NCI-H510A treated with DMSO at 0.1 percent for 48 hours (cell line): ENCODE data around the gene SURF6.
"Not testable (repeated sequence)": the region's sequence is repeated elsewhere in the genome, so short reads cannot be mapped to it uniquely, and the experiment has no call there.

ENCODE experiments used
- DNase-seq: peaks from one replicate; lab custom pipeline; 2025; lab: John Stamatoyannopoulos, UW

The SURF6 gene

DNA sequence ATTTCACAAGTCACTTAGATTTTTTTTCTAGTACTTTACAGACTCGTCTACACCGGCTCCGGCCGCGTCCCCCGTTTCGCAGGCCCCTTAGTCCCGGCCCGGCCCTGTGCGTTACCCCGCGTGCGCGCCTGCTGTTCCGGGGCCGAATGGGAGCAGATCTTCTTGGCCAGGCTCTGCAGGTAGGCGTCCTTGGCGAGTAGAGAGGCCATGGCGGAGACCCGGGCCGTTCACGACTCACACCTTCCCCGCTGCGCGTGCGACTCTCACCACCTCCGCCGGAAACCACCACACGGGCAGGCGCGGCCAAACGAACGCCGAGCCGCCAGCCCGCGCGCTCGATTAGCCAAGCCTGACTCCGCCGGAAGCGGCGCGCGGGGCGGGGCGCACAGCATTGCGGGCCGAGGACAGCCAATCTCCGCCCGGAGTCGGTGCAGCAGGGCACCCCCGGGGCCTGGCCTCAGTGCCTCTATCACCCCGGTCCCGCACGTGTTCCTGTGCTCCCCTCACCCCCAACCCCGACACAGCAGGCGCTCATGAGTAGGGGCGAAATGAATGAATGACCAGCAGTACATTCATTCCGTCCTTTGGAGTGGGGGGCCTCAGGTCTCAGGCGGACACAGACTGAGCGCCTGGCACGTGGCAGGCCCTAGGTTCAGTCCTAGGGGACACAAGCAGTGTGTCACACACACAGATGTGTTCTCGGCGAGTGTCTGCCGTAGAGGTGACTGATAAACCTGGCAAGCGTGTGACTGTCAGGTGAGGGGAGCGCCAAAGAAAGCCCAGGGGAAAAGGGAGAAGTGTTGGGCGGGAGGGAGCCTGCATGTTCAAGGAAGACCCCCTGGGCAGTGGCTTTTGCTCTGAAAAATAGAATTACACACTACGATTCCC lies at the start of gene SURF6:
Gene SURF6 (minus strand): TSS at position 265 of the 888 bp plus-strand sequence. CDS start 56 bp downstream, at position 209.
- peak; percentile 93 for DNase-seq

DNA sequence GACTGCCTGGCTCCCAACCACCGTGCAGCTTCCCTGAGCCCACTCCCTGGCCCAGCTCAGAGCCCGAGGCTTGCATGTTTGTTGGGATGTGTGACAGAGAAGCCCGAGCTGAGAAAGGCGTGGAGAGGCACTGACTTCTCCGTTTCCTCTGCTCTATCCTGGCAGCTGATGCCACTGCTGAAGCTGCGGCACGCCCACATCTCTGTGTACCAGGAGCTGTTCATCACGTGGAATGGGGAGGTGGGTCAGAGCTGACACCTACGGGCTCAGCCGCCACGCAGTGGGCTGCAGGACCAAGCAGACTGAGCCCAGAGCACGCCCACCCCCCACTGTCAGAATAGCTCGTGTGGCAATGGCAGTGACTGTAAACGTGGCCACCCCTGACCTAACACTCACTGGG lies 49.5 kb upstream of the SURF6 start:
- DNase-seq: no peak

DNA sequence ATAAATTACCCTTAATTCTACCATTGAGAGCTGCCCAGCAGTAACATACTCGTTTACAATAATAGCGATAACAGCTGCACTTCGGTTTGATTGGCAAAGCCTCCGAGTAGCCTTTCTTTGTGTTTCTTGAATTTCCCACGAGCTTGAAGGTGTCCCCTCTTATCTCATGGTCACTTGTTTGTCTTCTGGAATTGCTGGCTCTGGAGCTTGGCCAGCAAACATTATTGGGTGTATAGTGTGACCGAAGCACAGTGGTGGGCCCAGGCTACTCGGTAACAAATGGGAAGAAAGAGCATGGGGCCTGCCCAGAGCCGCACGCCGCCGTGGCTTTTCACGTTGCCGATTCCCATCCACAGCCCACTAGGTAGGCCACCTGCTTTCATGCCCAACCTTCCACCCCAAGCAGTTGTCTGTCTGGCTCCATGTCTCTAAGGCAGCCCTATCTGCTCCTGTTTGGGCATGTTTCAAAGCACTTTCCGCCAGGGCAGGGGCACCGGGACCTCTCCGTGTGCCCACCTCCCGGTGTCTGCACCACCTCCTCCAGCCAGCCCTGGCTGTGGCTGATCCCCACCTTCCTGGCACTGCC lies 48.8 kb upstream of the SURF6 start:
- no peak for DNase-seq

DNA sequence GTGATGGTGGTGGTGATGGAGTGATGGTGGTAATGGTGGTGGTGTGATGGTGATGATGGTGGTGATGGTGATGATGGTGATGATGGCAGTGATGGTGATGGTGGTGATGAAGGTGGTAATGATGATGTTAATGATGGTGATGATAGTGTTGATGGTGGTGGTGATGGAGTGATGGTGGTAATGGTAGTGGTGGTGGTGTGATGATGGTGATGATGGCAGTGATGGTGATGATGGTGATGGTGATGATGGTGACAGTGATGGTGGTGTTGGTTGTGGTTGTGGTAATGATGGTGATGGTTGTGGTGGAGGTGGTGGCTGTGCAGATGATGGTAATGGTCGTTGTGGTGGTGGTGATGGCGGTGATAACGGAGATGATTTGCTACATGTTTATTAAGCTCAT lies 47.5 kb upstream of the SURF6 start:
- DNase-seq: no peak

DNA sequence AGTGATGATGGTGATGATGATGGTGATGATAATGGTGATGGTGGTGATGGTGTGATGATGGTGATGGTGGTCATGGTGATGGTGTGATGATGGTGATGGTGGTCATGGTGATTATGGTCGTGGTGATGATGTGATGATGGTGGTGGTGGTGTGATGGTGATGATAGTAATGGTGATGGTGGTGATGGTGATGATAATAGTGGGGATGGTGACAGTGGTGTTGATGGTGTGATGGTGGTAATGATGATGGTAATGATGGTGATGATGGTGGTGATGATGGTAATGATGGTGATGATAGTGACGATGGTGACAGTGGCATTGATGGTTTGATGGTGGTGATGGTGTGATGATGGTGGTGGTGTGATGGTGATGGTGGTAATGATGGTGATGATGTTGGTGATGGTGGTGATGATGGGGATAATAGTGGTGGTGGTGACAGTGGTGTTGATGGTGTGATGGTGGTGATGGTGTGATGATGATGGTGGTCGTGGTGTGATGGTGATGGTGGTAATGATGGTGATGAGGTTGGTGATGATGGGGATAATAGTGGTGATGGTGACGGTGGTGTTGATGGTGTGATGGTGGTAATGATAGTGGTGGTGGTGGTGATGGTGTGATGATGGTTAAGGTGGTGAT lies 46.6 kb upstream of the SURF6 start:
- DNase-seq: no peak

DNA sequence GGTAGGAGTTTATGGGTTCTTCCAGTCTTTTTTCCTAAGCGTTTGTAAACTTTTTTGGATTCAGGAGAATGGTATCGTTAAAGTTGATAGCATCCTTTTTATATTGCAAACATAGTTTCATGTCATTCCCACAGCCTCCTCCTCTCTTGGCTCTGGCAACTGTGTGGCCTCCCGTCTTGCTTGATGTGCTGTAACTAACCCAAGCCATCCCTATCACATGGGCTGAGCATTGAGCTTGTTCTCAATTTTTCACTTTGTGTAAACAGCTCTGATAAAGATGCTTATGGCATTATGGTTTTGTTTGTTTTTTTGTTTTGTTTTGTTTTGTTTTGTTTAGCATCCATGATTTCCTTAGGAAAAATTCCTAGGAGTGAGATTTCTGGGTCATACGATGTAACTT lies 44.7 kb upstream of the SURF6 start:
- DNase-seq: no peak

GRCh38 chr9:133379153-133380086 lies 43.4 kb upstream of the SURF6 start:
- no peak for DNase-seq

DNA sequence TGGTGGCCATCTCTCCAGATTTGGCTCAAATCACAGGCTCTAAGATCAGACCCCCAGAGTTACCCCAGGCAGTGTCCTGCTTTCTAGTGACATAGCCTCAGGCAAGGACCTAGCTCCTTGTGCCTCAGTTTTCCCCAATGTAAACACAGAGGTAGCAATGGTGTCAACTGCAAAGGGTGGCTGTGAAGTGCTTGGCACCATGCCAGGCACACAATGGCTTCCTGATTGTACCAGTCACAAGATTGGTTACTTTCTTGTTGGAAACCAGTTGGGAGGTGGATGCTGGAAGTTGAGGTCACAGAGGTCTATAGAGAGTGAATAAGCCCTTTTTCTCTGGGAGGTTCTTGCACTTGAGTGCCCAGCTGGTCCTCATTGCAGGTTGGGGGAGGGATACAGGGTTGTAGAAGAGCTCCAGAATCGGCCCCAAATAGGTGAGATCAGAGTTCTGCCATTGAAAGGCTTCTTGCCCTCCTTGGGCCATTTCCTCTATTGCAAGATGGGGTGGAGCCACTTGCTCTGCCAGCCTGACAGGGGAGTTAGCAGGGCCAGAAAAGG lies 42.5 kb upstream of the SURF6 start:
- DNase-seq: no peak

GRCh38 chr9:133377721-133378216 lies 41.8 kb upstream of the SURF6 start:
- peak; percentile 34 for DNase-seq

DNA sequence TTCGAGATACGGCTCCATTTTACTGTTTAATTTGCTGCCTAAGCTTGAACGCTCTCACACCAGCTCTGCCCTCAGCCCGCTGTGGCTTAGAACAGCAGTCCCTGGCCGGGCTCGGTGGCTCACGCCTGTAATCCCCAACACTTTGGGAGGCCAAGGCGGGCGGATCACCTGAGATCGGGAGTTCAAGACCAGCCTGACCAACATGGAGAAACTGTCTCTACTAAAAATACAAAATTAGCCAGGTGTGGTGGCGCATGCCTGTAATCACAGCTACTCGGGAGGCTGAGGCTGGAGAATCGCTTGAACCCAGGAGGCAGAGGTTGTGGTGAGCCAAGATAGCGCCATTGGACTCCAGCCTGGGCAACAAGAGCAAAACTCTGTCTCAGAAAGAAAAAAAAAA lies 41.3 kb upstream of the SURF6 start:
- DNase-seq: not testable (repeated sequence)

GRCh38 chr9:133375724-133376654 lies 40.0 kb upstream of the SURF6 start, which contains the start of the genes STKLD1 and SURF4:
Gene STKLD1, plus strand, starts transcription at chr9:133376366. Its CDS starts 108 bp downstream, at chr9:133376474.
Gene SURF4, minus strand, starts transcription at chr9:133376060. Its CDS starts 91 bp downstream, at chr9:133375969.
- peak; percentile 92 for DNase-seq

GRCh38 chr9:133375116-133375723 lies 39.2 kb upstream of the SURF6 start:
- no peak for DNase-seq

- DNase-seq: no peak
Measured at GRCh38 chr9:133374612-133375115, 38.7 kb upstream of the SURF6 start.

GRCh38 chr9:133372144-133372543 lies 36.2 kb upstream of the SURF6 start:
- DNase-seq: no peak

DNA sequence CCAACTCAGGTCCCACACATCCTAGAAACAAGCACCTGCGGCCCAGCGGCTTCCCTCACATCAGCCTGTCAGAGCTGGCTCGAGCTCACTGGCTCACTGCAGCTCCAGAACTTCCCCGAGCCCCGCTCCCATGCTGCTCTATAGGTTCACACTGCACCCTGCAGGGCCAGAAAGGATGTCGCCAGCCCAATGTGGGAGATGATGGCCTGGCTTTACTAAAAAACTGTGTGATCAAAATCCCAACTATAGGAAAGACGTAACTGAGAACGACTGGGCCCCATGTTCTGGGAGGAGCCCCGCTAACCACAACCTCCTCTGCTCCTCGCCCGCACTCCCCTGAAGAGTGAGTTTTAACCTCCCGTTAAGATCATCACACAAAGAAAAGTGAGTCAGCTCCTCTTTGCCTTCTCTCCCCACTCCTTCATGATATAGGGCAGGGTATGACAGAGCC lies 35.3 kb upstream of the SURF6 start:
- no peak for DNase-seq

GRCh38 chr9:133370685-133371084 lies 34.7 kb upstream of the SURF6 start:
- no peak for DNase-seq

DNA sequence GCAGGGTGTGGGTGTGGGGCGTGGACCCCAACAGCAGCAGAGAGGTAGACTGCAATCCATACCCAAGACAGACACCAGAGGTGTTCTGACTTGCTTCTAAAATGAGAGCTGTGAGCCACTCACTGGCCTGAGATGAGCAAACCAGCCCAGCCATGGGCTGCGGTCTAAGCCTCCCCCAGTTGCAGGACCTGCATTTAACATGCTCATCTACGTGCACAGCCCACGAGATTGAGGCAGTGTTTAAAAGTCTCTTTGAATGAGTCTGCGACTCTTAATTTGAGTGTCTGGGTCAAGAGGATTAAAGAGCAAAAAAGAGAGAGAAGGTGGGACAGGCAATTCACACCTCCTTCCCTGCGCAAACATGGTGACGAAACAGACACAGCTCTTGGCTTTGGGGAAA lies 33.9 kb upstream of the SURF6 start:
- DNase-seq: no peak

- DNase-seq: no peak
Measured at GRCh38 chr9:133369422-133369821, 33.4 kb upstream of the SURF6 start.

GRCh38 chr9:133368249-133368881 lies 32.4 kb upstream of the SURF6 start:
- no peak for DNase-seq
